ENCODE data around the gene ZNF425.
"Not testable (repeated sequence)": the region's sequence is repeated elsewhere in the genome, so short reads cannot be mapped to it uniquely, and the experiment has no call there.

DNA sequence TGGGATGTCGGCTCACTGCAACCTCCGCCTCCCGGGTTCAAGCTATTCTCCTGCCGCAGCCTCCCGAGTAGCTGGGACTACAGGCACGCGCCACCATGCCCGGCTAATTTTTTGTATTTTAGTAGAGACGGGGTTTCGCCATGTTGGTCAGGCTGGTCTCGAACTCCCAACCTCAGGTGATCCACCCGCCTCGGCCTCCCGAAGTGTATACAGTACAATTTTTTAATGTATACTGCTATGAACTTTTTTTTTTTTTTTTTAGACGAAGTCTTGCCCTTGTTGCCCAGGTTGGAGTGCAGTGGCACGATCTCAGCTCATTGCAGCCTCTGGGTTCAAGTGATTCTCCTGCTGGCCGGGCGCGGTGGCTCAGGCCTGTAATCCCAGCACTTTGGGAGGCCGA lies 33.9 kb downstream of the ZNF425 start:
- not testable (repeated sequence) for TF ChIP-seq EP300, POLR2A (IDR thresholded peaks at IDR 0.05)
- TF ChIP-seq, protein P1, sequence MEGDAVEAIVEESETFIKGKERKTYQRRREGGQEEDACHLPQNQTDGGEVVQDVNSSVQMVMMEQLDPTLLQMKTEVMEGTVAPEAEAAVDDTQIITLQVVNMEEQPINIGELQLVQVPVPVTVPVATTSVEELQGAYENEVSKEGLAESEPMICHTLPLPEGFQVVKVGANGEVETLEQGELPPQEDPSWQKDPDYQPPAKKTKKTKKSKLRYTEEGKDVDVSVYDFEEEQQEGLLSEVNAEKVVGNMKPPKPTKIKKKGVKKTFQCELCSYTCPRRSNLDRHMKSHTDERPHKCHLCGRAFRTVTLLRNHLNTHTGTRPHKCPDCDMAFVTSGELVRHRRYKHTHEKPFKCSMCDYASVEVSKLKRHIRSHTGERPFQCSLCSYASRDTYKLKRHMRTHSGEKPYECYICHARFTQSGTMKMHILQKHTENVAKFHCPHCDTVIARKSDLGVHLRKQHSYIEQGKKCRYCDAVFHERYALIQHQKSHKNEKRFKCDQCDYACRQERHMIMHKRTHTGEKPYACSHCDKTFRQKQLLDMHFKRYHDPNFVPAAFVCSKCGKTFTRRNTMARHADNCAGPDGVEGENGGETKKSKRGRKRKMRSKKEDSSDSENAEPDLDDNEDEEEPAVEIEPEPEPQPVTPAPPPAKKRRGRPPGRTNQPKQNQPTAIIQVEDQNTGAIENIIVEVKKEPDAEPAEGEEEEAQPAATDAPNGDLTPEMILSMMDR (IDR thresholded peaks at IDR 0.05), result not testable (repeated sequence)

All from sigmoid colon (tissue), 4 donors.